SK-MEL-5 (cell line): ENCODE measurements around the gene TYW1. TPM values are rescaled to one million over a fixed set of nuclear protein-coding genes. Genes with fewer than 3 reads are reported as not detected.
"Not testable (repeated sequence)": the region's sequence is repeated elsewhere in the genome, so short reads cannot be mapped to it uniquely, and the experiment has no call there.

Experiments used
- DNase-seq: peaks from one replicate; pipeline ENCODE4 v3.0.0-alpha.2; 2016; ENCODE audit warnings: low read depth, low spot score
- in situ Hi-C: cut with HindIII; loops from 2 replicates; pipeline ENCODE4 v1.10.0; 2016; ENCODE audit warnings: low sequenced_read_pairs, high pct_unique_total_duplicates, low pct_unique_long_range_greater_than_20kb
- total RNA-seq: library from RNA; depleted of rRNA; stranded (reverse); fragments of >200 nt; shearing (Covaris generic); gene quantifications from 2 replicates; pipeline ENCODE4 v1.2.3, GENCODE V29; 2014

Gene TYW1
- total RNA-seq, 1 experiment from 2014 or later, result 23.7 TPM

- in situ Hi-C loops, DNase-seq: not testable (repeated sequence)
Measured at GRCh38 chr7:67031685-67032084, 35.1 kb downstream of the TYW1 start.

DNA sequence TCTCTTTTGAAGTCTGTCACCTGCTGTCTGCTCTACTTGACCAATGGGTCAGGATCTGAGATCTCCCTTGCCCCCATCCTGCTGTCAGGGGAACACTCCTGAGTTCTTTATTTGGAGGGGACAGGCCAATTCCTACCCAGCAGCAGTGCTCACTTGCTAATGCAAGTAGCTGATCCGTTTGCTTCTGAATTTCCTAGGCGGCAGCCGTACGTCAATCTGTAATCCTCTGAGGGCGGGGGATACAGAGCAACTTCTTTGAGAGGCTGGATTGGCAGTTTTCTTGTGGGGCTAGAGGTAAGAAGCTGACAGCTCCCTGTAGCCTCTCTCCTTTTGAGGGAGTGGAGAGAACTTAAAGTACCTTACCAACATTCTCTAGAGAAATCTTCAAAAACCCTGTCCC, 36.6 kb downstream of the TYW1 start:
- DNase-seq, result no peak
- in situ Hi-C loops, result no loop called here

- DNase-seq, in situ Hi-C loops: not testable (repeated sequence)
Measured at GRCh38 chr7:67036432-67037395, 40.1 kb downstream of the TYW1 start.

DNA sequence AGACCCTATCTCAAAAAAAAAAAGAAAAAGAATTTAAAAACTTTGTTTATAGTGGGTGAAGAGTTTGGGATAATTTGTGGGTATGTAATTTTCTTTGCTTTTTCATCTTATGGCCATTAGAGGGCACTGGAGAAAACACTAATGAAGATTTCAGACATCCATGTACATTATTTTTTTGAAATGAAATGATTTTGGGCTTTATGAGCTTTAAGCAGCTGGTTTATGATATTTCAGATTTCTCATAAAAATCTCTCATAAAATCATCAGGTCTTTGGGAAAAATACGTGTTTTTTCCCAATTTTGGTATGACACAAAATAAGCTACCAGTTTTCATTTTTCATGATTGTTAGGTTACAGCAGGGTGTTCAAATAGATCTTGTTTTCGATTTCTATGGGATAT, 44.2 kb downstream of the TYW1 start:
- in situ Hi-C loops, DNase-seq: not testable (repeated sequence)

DNA sequence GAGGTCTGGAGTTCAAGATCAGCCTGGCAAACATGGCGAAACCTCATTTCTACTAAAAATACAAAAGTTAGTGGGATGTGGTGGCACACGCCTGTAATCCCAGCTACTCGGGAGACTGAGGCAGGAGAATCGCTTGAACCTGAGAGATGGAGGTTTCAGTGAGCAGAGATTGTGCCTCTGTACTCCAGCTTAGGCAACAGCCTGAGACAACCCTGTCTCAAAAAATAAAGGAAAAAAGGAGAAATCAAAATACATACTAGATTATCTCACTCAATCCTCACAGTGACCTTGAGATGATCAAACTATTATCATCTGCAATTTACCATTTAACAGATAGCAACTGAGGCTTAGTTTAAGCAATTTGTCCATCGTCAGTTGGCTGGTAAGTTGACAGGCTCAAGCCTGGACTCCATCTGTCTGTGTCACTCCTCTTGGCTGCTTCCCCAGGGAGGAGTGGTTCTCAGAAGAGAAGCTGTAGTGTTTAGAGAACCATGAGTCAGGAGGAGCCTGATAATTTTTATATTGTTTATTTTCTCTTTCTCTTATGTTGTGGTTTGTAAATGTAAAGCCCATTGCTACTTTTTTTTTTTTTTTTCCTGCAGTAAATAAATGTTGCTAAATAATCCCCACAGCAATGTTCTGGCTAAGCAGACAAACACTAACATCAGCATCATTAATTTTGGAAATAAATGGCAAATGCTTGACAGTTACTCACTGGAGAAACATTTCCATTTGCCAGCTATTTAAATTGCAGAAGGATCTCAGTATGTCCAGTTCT, 46.3 kb downstream of the TYW1 start:
- in situ Hi-C loops, result not testable (repeated sequence)
- peak; percentile 69 for DNase-seq

DNA sequence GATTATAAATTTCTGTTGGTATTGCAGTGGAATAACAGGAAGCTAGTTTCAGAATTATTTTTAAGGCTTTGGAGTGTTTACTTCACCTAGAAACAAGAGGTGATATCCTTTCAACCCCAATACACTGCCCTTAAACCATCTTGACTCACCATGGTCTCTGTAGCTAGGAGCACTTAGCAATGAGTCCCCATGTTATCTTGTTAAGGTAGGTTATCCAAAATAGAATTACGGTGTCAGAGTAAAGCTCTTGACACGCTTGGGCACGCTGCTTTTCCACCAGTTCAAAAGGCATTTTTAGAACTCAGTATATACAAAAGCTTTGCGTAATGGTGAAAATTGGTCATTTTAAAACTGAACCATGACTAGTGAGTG, 46.9 kb downstream of the TYW1 start:
- in situ Hi-C loops, DNase-seq: not testable (repeated sequence)

DNA sequence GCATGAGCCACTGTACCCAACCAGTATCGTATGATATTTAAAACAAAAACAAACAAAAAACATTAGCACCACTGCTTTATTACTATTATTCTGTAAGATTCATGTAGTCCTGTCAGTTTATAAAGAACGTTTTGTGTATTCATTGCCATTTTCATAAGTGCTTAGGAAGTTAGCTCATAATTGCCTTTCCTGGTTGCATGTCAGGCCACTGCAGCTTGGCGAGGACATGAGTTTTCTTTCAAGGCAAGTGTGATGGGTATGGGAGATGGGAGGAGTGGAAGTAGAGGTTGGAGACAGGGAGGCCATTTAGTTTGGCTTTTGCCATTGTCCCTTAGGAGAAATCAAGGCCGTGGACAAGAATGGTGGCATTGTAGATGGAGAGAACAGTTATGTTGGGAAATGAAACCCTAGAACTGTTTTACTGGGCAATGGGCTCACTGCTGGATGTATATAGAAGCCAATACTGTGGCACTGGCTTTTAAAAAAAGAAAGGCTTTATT, 48.9 kb downstream of the TYW1 start:
- in situ Hi-C loops, result no loop called here
- DNase-seq, result peak; percentile 83

- in situ Hi-C loops, DNase-seq: not testable (repeated sequence)
Measured at GRCh38 chr7:67046819-67047218, 50.2 kb downstream of the TYW1 start.

DNA sequence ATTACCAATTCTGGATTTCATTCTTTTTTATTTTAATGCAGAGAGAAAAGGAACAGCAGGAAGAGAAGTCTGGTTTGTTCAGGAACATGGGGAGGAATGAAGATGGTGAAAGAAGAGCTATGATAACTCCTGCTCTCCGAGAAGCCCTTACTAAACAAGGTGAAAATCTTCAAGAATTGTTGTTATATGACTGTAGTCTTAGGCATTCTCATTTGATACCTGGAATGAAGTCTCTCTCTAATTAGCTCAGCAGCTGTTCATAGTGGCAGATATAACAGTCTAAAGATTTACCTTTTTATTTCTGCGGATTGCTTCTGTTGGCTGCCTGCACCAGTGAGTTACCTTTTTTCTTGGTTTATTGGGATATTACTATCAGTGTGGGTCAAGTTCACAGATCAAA, 53.3 kb downstream of the TYW1 start:
- in situ Hi-C loops, result not testable (repeated sequence)

GRCh38 chr7:67052161-67052560, 55.5 kb downstream of the TYW1 start:
- DNase-seq, in situ Hi-C loops: not testable (repeated sequence)

More for the DNA sequence above, 53.3 kb downstream of the TYW1 start:
- DNase-seq, result not testable (repeated sequence)

DNA sequence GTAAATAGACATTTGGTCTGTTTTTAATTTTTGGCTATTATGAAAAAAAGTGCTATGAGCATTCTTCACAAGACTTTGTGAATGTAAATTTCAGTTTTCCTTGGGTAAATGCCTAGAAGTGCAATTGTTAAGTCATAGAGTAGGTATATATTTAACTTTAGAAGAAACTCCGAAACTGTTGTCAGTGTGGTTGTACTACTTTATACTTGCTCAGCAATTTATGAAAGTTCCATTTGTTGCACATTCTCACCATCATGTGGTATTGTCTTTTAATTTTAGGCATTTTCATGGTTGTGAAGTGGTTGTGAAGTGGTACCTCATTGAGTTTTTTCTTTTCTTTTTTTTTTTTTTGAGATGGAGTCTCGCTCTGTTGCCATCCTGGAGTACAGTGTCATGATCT, 60.0 kb downstream of the TYW1 start:
- in situ Hi-C loops, result no loop called here

DNA sequence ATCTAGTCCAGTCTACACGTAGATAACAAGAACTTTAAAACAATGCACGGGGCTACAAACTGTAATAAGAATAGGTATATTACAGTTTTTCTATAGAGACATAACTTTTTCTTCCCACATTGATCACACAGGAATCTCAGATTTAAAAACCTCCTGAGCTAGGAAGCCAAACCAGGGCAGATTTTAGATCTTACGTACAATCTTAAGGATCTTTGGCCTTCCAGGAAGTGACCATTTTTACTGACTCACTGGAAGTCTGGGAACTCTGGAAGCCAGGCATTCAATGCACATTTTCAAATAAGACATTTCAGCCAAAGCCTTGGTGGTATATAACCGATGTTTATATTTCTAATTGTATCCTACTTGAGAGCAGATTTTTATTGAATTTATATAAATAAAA, 64.7 kb downstream of the TYW1 start:
- in situ Hi-C loops, DNase-seq: not testable (repeated sequence)

More for the DNA sequence above, 60.0 kb downstream of the TYW1 start:
- no peak for DNase-seq

DNA sequence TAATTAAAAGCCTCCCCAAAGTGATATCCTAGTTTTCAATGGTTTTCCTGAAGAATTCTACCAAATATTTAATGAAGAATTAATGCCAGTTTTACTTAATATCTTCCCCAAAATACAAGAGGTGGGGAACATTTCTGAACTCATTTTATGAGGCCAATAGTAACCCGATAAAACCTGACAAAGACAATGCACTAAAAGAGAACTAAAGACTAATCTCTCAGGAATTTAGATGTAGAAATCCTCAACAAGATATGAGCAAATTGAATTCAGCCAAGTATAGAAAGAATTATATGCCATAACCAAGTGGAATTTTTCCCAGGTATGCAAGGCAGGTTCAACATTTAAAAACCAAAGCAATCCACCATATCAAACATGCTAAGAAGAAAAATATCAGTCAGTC, 66.2 kb downstream of the TYW1 start:
- DNase-seq, in situ Hi-C loops: not testable (repeated sequence)

- DNase-seq, in situ Hi-C loops: not testable (repeated sequence)
Measured at GRCh38 chr7:67066950-67067622, 70.5 kb downstream of the TYW1 start.

DNA sequence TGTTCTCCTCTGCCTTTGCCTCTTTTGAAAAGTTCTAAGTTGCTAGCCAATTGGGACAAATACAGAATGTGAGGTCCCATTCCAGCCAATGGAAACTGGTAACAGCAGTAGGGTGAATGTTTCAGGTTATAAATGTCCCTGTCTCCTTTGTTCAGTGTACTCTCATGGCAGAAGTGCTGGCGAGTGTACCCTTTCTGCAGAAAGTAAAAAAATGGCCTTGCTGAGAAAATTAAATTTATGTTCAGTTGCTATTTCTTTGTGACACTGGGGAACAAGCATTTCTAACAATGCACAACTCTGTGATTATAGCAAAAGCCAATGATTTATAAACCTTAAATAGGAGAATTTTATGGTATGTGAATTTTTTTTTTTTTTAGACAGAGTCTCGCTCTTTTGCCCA, 79.5 kb downstream of the TYW1 start:
- in situ Hi-C loops, DNase-seq: not testable (repeated sequence)

- in situ Hi-C loops, result not testable (repeated sequence)
Measured at GRCh38 chr7:67082880-67083279, 86.2 kb downstream of the TYW1 start.

DNA sequence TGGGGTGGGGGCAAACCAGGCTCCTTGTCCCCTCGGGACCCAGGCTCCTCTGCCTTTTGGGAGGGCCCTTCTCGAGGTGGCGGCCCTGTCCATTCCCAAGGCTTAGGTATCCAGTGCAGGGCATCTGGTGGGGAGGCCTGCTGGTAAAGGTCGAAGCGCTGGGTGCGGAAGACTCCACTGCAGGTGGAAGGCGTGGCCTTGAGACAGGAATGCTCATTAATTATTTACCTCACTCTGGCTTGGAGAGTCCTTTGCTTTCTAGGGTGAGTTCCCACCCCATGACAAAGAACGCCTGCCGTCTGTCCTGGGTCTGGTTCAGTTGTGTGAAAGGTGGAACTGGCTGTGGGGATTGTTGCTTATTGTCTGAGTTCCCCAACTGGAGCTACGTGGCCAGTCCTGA, 92.6 kb downstream of the TYW1 start:
- in situ Hi-C loops, DNase-seq: not testable (repeated sequence)

More at GRCh38 chr7:67082880-67083279, 86.2 kb downstream of the TYW1 start:
- not testable (repeated sequence) for DNase-seq
